Activated naive CD8-positive, alpha-beta T cell (primary cell): Measurements from ENCODE around the gene KRIT1.

Source experiments
- H3K27ac Mint-ChIP-seq: one replicate; pipeline ENCODE4 v1.8.0; 2021; ENCODE audit warnings: mixed read lengths
- H3K27me3 Mint-ChIP-seq: one replicate; pipeline ENCODE4 v1.8.0; 2021; ENCODE audit warnings: mixed read lengths
- H3K36me3 Mint-ChIP-seq: one replicate; pipeline ENCODE4 v1.8.0; 2021; ENCODE audit warnings: mixed read lengths
- H3K4me1 Mint-ChIP-seq: one replicate; pipeline ENCODE4 v1.8.0; 2021; ENCODE audit warnings: low read depth, mixed read lengths
- H3K4me3 Mint-ChIP-seq: one replicate; pipeline ENCODE4 v1.8.0; 2021; ENCODE audit warnings: mild to moderate bottlenecking, mixed read lengths
- H3K9me3 Mint-ChIP-seq: one replicate; pipeline ENCODE4 v1.8.0; 2021; ENCODE audit warnings: low read depth, mixed read lengths

The KRIT1 gene

DNA sequence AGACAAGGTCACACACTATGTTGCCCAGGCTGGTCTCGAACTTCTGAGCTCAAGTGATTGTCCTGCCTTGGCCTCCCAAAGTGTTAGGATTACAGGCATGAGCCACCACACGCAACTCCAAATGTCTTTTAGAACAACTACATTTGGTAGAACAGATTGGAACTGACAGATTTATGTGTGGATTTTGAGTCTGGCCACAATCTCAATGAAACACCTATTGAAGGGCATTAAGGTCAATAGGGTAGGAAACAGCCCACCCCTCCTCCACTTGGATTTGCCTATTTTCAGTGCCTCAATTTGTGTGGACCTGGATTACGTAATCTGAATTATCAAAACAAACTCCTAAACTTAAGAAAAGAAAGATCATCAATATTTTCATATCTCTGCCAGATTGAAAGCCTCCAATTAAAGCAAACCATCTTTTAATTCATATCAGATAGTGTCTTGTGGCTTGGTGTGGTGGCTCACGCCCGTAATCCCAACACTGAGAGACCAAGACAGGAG lies 95.9 kb downstream of the KRIT1 start:
- no peaks in the 10 kb centered on the region for H3K36me3 Mint-ChIP-seq
- H3K4me3 Mint-ChIP-seq: no peak overlapping the region
- H3K9me3 Mint-ChIP-seq: no peaks in the 10 kb centered on the region
- H3K27ac Mint-ChIP-seq: no peak overlapping the region
- H3K27me3 Mint-ChIP-seq: peaks cover 2% of the 10 kb centered on the region
- H3K4me1 Mint-ChIP-seq: no peaks in the 10 kb centered on the region
